Right ventricle myocardium superior (tissue), 1 donor: Measurements from ENCODE around the gene PTX4. TPM values are rescaled to one million over a fixed set of nuclear protein-coding genes. Genes with fewer than 3 reads are reported as not detected.
"Not testable (repeated sequence)": the region's sequence is repeated elsewhere in the genome, so short reads cannot be mapped to it uniquely, and the experiment has no call there.

Source experiments
- ATAC-seq: fragments of 200-7000 bp; cut with Tn5 transposase; one replicate; pipeline ENCODE4 v1.9.1; 2020; ENCODE audit warnings: mild to moderate bottlenecking; ENCODE audit not compliant: poor library complexity
- DNase-seq: peaks from one replicate; pipeline ENCODE4 v3.0.0-alpha.2; 2020
- intact Hi-C: fragments of 100-400 bp; cut with DNase I; formaldehyde crosslinking; loops from one replicate; pipeline ENCODE4 v1.11.2; 2022
- total RNA-seq: library from RNA; stranded (reverse); fragmentation: NEBNext Ultra II Directional; extraction: Animal tissue kit (Norgen Biotek cat#: 25700); gene quantifications from one replicate; pipeline ENCODE4 v1.2.1, GENCODE V29; 2021
- donor health status: DM: no; HTN: yes; CAD: no; lungs with severe emphysema.

Gene PTX4
- total RNA-seq, 1 donor from 2014 or later, result 0.16 TPM

DNA sequence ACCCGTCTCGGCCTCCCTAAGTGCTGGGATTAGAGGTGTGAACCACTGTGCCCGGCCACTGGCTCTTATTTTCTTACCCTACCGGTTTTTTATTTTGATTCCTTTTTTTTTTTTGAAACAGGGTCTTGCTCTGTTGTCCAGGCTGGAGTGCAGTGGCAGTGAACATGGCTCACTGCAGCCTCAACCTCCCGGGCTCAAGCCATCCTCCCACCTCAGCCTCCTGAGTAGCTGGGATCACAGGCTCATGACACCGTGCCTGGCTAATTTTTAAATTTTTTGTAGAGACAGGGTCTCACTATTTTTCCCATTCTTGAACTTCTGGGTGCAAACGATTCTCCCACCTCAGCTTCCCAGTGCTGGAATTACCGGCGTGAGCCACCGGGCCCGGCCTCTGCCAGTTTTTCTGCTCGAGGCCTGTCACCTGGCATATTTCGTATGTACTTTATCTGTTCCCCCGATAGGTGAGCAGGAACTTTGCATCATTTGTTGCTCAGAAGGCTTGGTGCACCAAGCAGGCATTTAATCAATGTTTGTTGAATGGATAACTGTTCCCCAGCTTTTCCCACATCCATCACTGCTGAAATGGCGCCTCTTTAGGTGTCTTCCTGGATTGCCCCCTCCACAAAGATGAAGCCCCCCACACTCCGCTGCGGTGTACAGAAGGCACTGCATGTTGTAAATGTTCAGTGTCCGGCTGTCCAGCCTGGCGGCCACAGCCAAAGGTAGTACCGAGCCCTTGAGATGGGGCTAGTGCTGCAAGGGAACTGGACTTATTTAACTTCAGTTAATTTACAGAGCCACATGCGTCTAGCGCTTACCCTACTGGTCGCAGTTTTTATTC lies 3.6 kb upstream of the PTX4 start:
- ATAC-seq, result no peak
- no peak for DNase-seq
- intact Hi-C loops, result loop anchor here (5.0 to 10.0 kb wide), 2 partner anchors 55 to 122 kb away; partner anchors contain the start of genes CRAMP1 and IFT140

DNA sequence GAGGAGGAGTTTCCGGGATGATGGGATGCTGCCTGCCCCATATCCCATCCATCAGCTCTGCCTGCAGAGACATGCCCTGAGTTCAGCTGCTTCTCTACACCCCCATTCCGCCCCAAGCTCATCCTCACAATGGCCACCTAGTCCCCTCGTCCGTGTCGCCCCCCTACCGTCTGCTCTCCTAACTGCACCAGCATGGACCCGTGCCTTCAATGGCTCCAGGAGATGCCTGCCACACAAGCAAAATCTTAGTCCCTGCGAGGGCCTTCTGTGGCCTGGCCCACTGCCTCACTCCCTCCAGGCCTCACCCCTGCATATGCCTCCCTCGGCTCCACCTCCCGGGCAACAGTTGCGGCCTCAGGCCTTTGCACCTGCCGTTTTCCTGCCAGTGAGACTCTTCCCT lies 2.6 kb upstream of the PTX4 start:
- intact Hi-C loops, result loop anchor here (5.0 to 10.0 kb wide), 2 partner anchors 56 to 123 kb away; partner anchors contain the start of genes CRAMP1 and IFT140
- no peak for ATAC-seq
- no peak for DNase-seq

DNA sequence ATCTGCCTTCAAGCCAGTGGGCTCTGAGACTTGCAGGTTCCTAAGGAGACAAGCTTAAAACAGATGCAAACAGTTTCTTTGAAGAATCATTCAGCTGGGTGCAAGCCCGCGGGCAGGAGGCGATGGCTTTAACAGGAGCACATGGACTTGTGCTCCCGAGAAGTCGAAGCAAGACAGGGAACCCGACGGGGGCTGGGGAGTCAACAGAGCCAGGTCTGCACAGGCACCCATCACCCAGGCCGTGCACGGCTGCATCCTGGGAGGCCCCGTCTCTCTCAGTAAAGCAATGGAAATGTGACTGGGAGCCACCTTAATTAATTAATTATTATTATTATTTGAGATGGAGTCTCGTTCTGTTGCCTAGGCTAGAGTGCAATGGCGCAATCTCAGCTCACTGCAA lies 333 bp upstream of the PTX4 start:
- no peak for ATAC-seq
- DNase-seq, result no peak
- intact Hi-C loops, result no loop called here

DNA sequence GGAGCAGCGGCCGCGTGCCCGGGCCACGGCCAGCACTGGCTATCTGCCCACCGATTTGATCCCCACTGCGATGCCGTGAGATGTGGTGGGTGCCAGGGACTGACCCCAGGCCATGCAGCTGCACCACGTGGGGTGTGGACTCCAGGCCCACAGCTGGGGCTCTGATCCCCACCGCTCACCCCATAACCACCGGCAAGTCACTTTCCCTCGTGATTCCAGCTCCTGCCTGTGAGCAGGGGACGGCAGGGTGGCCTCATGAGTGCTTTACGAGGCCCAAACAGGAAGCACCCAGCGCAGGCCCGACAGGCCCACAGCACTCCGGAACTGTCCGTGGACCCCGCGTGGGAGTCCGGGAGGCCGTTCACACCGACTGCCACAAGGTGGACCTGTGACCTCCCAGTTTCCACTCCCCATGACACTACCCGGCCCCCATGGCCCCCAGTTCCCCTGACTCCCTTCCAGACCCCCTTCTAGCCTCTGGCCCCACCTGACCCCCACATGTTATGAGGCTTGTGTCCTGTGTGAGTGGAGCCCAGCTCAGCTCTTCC lies 616 bp downstream of the PTX4 start:
- ATAC-seq (no peak), DNase-seq (no peak)
- intact Hi-C loops, result no loop called here

DNA sequence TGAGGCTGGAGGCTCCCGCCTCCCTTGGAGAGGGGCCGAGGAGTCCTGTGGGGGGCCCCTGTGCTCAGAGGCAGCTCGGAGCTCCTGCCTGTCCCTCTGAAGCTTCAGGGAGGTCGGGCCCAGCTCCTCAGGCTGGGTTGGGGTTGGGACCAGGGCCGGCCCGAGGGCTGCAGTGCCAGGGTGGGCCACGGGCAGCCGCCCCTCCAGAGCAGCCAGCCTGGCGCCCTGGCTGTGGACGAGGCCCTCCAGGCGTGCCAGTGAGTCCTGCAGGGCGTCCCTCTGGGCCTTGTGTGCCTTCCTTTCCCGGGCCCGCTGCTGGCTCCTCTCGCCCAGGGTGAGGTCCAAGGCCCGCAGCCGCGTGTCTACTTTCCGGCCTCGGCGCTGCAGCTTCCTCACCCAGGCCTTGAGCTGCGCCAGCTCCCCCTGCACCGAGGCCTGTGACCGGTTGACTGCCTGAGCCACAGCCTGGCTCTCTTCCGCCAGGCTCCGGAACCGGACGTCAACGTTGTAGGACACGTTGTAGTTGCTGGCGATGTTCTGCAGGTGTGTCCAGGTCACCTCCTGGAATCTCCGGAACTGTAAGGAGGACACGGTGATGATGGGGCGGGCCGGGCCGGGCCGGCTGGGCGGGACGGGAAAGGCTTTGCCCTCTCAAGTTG lies 1.2 kb downstream of the PTX4 start:
- ATAC-seq, result no peak
- intact Hi-C loops, result no loop called here
- no peak for DNase-seq

DNA sequence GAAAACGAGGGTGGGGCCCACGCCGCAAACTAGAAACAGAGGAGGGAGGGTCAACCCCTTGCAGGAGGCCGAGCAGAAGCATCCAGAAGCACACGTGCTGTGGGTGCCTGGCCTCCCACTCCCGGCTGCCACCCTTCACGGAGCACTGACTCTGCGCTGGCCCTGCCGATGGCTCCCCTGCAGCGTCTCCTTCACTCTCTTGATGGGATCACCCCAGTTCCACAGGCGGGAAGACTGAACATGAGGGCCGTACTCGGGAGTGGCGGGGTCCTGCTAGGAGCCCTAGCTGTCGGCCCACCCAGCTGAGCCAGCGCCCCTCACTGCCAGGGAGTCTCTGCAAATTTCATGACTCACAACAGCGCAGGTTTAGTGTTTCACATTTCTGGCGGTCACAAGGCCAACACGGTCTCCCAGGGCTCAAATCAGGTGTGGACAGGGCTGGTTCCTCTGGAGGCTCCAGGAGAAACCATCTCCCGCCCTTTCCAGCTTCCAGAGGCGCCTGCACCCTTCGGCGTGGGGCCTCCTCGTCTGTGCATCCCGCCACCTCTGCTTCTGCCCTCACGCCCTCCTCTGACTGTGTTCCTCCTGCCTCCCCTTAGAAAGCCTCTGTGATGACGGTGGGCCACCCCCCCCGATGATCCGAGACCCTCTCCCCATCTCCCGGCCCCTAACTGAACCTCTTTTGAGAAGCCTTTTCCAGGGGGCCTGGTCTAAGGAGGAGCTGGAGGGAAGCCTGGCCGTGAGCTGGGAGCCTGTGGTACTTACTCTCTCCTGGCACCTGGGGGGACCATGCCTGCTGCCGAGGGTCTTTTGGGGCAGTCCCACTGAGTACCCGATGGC lies 2.0 kb downstream of the PTX4 start:
- DNase-seq, result no peak
- intact Hi-C loops, result no loop called here
- no peak for ATAC-seq

DNA sequence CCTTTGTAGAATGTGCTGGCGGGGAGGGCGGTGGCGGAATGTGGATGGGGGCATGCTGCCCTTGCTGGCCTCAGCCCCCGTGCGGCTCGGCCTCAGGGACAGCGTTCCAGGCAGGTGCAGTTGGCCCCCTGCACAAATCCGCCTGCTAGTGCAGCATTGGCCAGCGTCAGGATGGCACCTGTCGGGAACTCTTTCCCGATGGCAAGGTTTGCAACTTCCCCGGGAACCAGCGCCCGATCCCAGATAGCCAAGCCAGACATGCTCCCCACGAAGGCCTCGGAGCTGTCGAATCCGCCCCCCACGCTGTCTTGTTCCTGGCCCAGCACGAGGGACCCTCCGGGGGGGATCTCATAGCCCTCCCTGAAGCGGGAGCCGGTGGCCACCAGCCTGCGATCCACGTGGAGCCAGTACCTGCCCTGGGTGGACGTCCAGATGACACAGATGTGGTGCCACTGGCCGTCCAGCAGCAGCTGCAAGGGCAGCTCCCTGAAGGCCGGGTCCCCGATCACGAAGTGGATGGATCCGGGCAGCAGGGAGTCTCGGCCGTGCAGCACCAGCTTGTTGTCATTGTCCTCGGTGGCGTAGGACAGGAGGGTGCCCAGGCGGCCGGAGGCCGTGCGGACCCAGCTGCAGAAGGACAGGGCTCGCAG lies 2.8 kb downstream of the PTX4 start:
- intact Hi-C loops, result no loop called here
- ATAC-seq (no peak), DNase-seq (no peak)

DNA sequence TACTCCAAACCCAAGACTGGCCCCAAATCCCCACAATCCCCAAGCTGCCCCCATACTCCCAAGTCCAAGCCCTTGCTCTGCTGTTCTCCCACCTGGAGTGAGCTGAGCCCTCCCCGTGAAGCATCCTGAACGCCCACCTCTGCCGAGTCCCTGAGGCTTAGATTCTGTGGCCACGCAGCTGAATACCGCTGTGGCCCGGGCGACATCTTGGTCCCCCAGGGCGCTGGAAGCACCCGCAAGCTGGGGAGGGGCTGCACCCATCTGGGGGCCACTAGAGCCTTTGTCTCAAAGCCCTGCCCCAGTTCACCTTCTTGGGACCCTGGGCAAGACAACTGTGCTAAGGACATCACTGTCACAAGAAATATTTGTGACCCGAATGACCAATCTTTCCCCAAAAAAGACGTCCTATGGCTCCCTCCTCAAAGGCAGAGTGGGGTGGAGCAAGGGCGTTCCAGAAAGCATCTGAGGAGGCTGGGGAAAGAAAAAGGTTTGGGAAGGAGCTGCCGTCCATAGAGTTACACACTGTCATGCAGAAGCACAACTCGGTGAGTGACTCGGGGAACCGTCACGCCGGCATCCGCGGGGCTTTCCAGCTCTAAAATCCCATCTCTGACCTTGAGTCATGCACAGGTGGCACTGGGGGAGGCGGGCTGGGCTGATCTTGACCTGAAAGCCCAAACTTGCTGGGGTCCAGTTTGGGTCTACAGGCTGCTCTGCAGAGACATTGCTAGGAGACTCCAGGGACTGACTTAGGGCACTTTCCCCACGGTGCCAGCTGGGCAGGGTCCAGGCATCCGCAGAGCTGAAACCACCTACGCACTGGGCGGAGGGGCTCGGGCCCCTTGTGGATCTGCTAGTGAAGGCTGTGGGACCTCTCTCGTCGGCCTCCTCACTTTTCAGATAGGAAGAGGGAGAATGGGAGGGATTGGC lies 6.6 kb downstream of the PTX4 start:
- intact Hi-C loops, result no loop called here
- ATAC-seq, result no peak
- no peak for DNase-seq

DNA sequence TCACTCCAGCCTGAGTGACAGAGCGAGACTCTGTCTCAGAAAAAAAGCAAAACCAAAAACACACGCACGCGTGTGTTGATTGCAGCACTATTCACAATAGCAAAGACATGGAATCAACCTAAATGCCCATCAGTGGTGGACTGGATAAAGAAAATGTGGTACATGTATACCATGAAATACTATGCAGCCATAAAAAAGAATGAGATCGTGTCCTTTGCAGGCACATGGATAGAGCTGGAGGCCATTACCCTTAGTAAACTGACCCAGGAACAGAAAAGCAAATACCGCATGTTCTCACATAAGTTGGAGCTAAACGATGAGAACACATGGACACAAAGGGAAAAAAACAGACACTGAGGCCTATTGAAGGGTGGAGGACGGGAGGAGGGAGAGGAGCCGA lies 9.8 kb downstream of the PTX4 start:
- intact Hi-C loops, ATAC-seq, DNase-seq: not testable (repeated sequence)

DNA sequence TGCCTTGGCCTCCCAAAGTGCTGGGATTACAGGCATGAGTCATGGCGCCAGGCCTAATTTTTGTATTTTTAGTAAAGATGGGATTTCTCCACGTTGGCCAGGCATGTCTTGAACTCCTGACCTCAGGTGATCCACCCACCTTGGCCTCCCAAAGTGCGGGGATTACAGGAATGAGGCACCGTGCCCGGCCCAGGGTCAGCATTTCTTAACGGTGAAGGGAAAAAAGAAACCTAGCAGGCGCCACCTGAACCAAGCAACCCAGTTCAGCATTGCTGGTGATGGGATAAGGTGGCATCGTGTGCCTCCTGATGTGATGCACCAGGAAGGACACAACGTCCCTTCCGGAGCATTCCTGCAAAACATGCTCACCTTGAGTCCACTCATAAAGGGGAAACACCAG lies 11.7 kb downstream of the PTX4 start:
- intact Hi-C loops, result no loop called here
- ATAC-seq (no peak), DNase-seq (no peak)

DNA sequence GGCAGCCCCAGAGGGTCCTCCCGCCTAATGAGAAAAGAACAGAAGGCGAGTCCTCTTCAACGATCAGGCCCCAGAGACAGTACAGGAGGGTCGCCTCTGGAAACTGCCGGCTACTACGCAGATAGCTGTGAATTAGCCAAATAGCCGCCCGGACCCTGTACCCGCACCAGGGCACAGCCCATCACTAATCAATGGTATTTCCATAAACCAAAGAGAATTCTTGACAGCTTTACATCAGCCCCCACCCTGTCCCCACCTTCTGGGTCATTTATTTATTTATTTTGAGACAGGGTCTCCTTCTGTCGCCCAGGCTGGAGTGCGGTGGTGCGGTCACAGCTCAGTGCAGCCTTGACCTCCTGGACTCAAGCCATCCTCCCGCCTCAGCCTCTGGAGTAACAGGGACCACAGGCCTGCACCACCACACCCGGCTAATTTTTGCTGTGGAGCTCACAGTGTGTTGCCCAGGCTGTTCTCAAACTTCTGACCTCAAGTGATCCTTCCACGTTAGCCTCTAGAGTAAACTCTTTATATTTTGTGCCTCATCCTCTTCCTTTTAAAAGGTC lies 13.1 kb downstream of the PTX4 start:
- no peak for ATAC-seq
- intact Hi-C loops, result no loop called here
- DNase-seq, result no peak

DNA sequence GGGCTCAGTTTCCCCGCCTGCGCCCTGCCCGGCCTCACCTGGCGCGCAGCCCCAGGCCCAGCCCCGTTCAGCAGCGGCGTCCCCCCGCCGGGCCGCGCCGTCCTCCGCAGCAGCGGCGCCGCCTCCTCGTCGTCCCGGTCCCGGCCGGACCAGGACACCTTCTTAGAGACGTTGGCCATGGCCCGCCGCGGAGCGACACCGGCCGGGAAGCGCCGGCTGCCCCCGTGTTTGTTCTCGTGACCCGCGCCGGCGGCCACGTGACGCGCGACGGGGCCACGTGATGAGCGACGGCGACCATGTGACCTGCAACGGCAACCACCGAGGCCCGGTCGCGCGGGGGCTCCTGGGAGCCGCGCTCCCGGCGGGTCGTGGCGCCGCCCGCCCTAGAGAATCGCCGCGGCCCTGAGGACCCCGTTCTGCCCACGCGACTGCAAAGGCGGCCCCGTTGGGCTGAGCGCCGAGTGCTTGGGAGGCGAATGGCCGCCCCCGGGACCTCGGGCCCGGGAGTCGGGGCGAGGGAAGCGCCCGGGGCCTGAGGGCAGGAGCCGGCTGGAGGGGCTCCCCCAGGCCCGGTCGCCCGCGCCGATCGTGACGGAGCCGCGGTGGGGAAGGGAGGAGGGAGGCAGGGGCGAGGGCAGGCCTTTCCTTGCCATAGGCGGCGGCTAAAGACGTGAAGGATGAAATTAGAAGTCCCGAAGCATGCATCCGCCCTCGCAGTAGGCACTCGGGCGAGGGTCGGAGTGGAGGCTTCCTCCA lies 13.8 kb downstream of the PTX4 start, which contains the start of gene CLCN7:
TSS of gene CLCN7 (minus strand) at position 233 of the 756 bp plus-strand sequence. CDS start at position 179, 54 bp downstream.
- intact Hi-C loops, result no loop called here
- DNase-seq (peak; percentile 97), ATAC-seq (peak; percentile 99)

DNA sequence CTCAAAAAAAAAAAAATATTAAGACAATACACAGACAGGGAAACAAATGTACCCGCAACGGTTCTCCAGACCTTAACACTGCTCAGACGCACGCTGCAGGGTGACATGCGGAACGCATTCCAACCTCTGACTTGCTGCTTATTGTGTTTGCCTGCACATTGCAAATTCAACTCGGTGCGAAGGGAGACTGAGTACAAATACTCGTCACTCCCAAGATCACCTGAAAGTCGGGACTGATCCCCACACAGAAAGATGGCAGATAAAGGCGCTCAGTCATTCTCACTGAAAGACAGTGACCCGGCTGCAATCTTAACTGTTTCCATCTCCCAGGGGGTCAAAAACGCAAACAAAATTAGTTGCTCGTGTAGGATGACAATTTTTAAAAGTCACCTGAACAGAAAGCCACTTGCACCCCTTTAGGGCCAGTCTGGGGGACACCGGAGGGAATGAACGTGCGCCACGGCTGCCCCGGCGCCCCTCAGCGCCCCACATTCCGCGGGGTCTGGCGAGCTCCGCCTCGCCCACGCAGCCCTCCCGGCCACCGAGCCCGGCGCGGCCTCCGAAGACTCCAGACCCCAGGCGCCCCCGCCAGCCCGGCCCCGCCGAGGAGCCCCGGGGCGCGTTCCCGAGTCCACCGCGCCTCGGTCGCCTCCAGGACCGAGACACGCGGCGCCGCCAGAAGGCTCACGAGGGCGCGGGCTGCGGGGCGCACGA lies 14.5 kb downstream of the PTX4 start:
- DNase-seq (no peak), ATAC-seq (no peak)
- intact Hi-C loops, result no loop called here

DNA sequence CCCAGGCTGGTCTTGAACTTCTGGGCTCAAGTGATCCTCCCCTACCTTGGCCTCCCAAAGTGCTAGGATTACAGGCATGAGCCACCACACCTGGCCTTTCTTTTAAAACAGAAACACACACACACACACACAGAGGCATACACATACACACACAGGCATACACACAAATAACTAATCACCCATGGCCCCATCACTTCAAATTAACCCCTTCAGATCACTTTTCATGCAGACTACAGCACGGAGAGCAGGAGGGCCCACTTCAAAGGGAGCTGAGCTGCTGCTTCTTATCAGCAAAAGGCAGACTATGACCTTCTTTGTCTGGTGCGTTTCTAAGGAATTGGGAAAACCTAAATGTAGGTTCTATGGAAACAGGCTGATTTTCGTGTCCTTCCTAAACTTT lies 15.8 kb downstream of the PTX4 start:
- intact Hi-C loops, result no loop called here
- DNase-seq, result no peak
- ATAC-seq, result no peak

DNA sequence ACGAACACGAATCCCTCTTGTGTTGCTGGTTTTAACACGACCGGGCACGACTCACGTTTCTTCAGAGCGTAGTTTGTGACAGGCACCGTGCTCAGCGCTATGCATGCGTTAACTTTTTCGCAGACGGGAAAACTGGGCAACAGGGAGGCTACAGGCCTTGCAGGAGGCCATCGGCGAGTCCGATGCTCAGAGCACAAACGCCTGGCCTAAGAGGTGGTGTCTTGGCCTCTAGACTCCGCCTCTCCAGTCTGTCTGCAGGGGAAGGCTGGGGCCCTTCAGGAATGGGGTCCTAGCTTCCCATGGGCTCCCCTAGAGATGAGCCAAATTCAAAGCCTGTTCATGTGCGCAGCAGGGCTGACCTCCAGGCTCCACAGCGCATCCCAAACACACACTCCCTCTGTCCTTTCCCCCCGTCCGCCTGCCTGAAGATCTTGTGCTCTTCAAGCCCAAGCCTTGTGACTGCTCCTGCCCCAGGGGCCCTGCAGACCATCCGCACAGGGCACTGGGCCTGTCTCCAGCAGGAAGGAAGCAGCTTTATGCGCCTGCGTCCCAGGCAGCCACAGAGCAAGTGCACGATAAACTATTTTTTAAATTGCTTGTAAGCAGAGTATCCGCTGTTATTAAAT lies 17.1 kb downstream of the PTX4 start:
- DNase-seq, result no peak
- ATAC-seq, result no peak
- intact Hi-C loops, result no loop called here
